H1 (cell line): ENCODE data around the gene OCSTAMP. TPM values are rescaled to one million over a fixed set of nuclear protein-coding genes. Genes with fewer than 3 reads are reported as not detected.

ENCODE experiments used
- CTCF ChIA-PET: fragments of 300-600 bp; sonication (Branson Sonifier 250); formaldehyde crosslinking; loops from one replicate; lab custom pipeline; 2021; ENCODE audit not compliant: partially characterized antibody; lab: Charles Lee
- POLR2A ChIA-PET: fragments of 300-600 bp; sonication (Branson Sonifier 250); formaldehyde crosslinking; loops from one replicate; lab custom pipeline; 2021; ENCODE audit warnings: inconsistent platforms; ENCODE audit not compliant: partially characterized antibody; lab: Charles Lee
- DNase-seq, 2 experiments: peaks; one replicate each; pipeline versions ENCODE4 v3.0.0 to v3.0.0-alpha.2; 2010 to 2022; ENCODE audit warnings: low spot score in 2 of 2, low read depth in 1 of 2, mixed read lengths in 1 of 2
- FAIRE-seq: peaks from 2 replicates; lab custom pipeline; 2011; peaks lifted over from hg19 to GRCh38; lab: Jason Lieb, UNC
- H2AFZ ChIP-seq: 2 replicates; pipeline ENCODE4 v1.8.1; 2012; ENCODE audit warnings: low read length, inconsistent platforms
- H2AK5ac ChIP-seq: 2 replicates; pipeline ENCODE4 v1.6.1; 2013; ENCODE audit warnings: low read depth, low read length
- H2BK120ac ChIP-seq: replicated peaks from 2 replicates; pipeline ENCODE3; 2013; ENCODE audit warnings: low read depth, low read length, inconsistent platforms
- H2BK12ac ChIP-seq: 2 replicates; pipeline ENCODE4 v1.6.1; 2013; ENCODE audit warnings: low read depth, low read length
- H2BK15ac ChIP-seq: 2 replicates; pipeline ENCODE4 v1.6.1; 2013; ENCODE audit warnings: low read length
- H2BK20ac ChIP-seq: 2 replicates; pipeline ENCODE4 v1.6.1; 2013; ENCODE audit warnings: low read length
- H2BK5ac ChIP-seq: 2 replicates; pipeline ENCODE4 v1.6.1; 2013; ENCODE audit warnings: low read depth, low read length
- H3K14ac ChIP-seq: 2 replicates; pipeline ENCODE4 v1.6.1; 2013; ENCODE audit warnings: inconsistent platforms; ENCODE audit not compliant: insufficient read length
- H3K18ac ChIP-seq: 2 replicates; pipeline ENCODE4 v1.6.1; 2013; ENCODE audit warnings: low read length; ENCODE audit errors: extremely low read depth
- H3K23ac ChIP-seq: 2 replicates; pipeline ENCODE4 v1.6.1; 2013; ENCODE audit warnings: inconsistent platforms; ENCODE audit not compliant: insufficient read length
- H3K23me2 ChIP-seq: 2 replicates; pipeline ENCODE4 v1.6.1; 2013; ENCODE audit warnings: low read depth, low read length
- H3K27ac ChIP-seq: 2 replicates; pipeline ENCODE4 v1.6.1; 2011; ENCODE audit warnings: low read depth, low read length, inconsistent platforms
- H3K27me3 ChIP-seq, 4 experiments: replicated peaks in 1 of 4; 1 replicate in 1 of 4; 2 replicates in 3 of 4; pipeline versions ENCODE4 v1.6.1 to v1.8.1; 2011 to 2013; ENCODE audit warnings: low read length in 3 of 4, mild to moderate bottlenecking in 3 of 4, inconsistent platforms in 2 of 4, mixed read lengths in 2 of 4, moderate library complexity in 1 of 4; ENCODE audit not compliant: control insufficient read depth in 3 of 4, insufficient read depth in 3 of 4; ENCODE audit errors: extremely low read depth in 1 of 4
- H3K36me3 ChIP-seq, 4 experiments: 2 replicates each; pipeline versions ENCODE4 v1.6.1 to v1.8.1; 2011 to 2013; ENCODE audit warnings: mild to moderate bottlenecking in 4 of 4, low read length in 3 of 4, moderate library complexity in 2 of 4, control low read depth in 1 of 4, inconsistent platforms in 1 of 4; ENCODE audit not compliant: insufficient read depth in 4 of 4, control insufficient read depth in 2 of 4
- H3K4ac ChIP-seq: replicated peaks from 2 replicates; pipeline ENCODE3; 2013; ENCODE audit warnings: low read length, low read depth, mixed read lengths, inconsistent platforms; ENCODE audit not compliant: insufficient read length
- H3K4me1 ChIP-seq, 4 experiments: replicated peaks in 1 of 4; 1 replicate in 1 of 4; 2 replicates in 3 of 4; pipeline versions ENCODE4 v1.6.1 to v1.8.1; 2011 to 2013; ENCODE audit warnings: low read length in 3 of 4, inconsistent platforms in 2 of 4, mixed read lengths in 1 of 4; ENCODE audit not compliant: insufficient read depth in 4 of 4, control insufficient read depth in 3 of 4
- H3K4me2 ChIP-seq, 2 experiments: 2 replicates each; pipeline versions ENCODE4 v1.6.1 to v1.8.1; 2011 to 2013; ENCODE audit warnings: low read depth in 2 of 2, low read length in 2 of 2, control low read depth in 1 of 2, inconsistent platforms in 1 of 2, mild to moderate bottlenecking in 1 of 2; ENCODE audit not compliant: insufficient read depth in 1 of 2
- H3K4me3 ChIP-seq, 4 experiments: fragments of 200-600, 300-600 bp in 1 of 4; sonication (generic), shearing (Covaris generic), sonication (Bioruptor Twin) in 1 of 4; 2 replicates each; pipeline versions ENCODE4 v1.5.1 to v1.8.1; 2011 to 2016; ENCODE audit warnings: low read length in 4 of 4, low read depth in 3 of 4, control low read depth in 2 of 4, inconsistent platforms in 2 of 4, mild to moderate bottlenecking in 2 of 4, mixed read lengths in 1 of 4, moderate library complexity in 1 of 4; ENCODE audit not compliant: insufficient read depth in 2 of 4; ENCODE audit errors: extremely low read depth in 1 of 4
- H3K56ac ChIP-seq: replicated peaks from 2 replicates; pipeline ENCODE3; 2013; ENCODE audit warnings: low read depth, mild to moderate bottlenecking, mixed read lengths, low read length, inconsistent platforms; ENCODE audit not compliant: insufficient read length
- H3K79me1 ChIP-seq: 2 replicates; pipeline ENCODE4 v1.6.1; 2013; ENCODE audit warnings: low read depth, low read length, control low read depth
- H3K79me2 ChIP-seq, 2 experiments: 2 replicates each; pipeline versions ENCODE4 v1.6.1 to v1.8.1; 2012 to 2013; ENCODE audit warnings: low read length in 2 of 2, mild to moderate bottlenecking in 2 of 2, inconsistent platforms in 1 of 2; ENCODE audit not compliant: insufficient read depth in 2 of 2, control insufficient read depth in 1 of 2
- H3K9ac ChIP-seq, 4 experiments: replicated peaks in 1 of 4; 1 replicate in 1 of 4; 2 replicates in 3 of 4; pipeline versions ENCODE4 v1.6.1 to v1.8.1; 2011 to 2013; ENCODE audit warnings: low read depth in 3 of 4, low read length in 3 of 4, control low read depth in 2 of 4, mild to moderate bottlenecking in 2 of 4, moderate library complexity in 2 of 4, inconsistent platforms in 1 of 4; ENCODE audit errors: extremely low read depth in 1 of 4
- H3K9me3 ChIP-seq, 2 experiments: 2 replicates each; pipeline versions ENCODE4 v1.6.1 to v1.8.1; 2012 to 2013; ENCODE audit warnings: mild to moderate bottlenecking in 2 of 2, moderate library complexity in 2 of 2, control low read depth in 1 of 2, inconsistent platforms in 1 of 2, low read depth in 1 of 2, low read length in 1 of 2, mixed read lengths in 1 of 2; ENCODE audit not compliant: insufficient read depth in 2 of 2
- H4K20me1 ChIP-seq, 2 experiments: replicated peaks in 1 of 2; 2 replicates each; pipeline versions ENCODE3 to v1.8.1; 2011 to 2013; ENCODE audit warnings: inconsistent platforms in 2 of 2, low read length in 2 of 2, mild to moderate bottlenecking in 1 of 2; ENCODE audit not compliant: insufficient read depth in 2 of 2, control insufficient read depth in 1 of 2
- H4K5ac ChIP-seq: 2 replicates; pipeline ENCODE4 v1.6.1; 2013; ENCODE audit warnings: low read length, low read depth, mixed read lengths, inconsistent platforms; ENCODE audit not compliant: insufficient read length
- H4K8ac ChIP-seq: 2 replicates; pipeline ENCODE4 v1.8.0; 2013; ENCODE audit warnings: mild to moderate bottlenecking, moderate library complexity, low read length, inconsistent platforms; ENCODE audit not compliant: insufficient read depth; ENCODE audit errors: extremely low read depth
- H4K91ac ChIP-seq: replicated peaks from 2 replicates; pipeline ENCODE3; 2013; ENCODE audit warnings: low read length, mixed read lengths, inconsistent platforms; ENCODE audit not compliant: insufficient read length
- BCL11A ChIP-seq, 2 experiments: IDR thresholded peaks; one replicate each; pipeline ENCODE4 v1.6.1; 2011; ENCODE audit warnings: low read depth in 2 of 2, low read length in 2 of 2, mild to moderate bottlenecking in 2 of 2
- CEBPB ChIP-seq: IDR thresholded peaks from 2 replicates; pipeline ENCODE4 v1.6.1; 2012; ENCODE audit warnings: low read depth, low read length
- CHD1 ChIP-seq: IDR thresholded peaks from 2 replicates; pipeline ENCODE4 v1.6.1; 2012; ENCODE audit warnings: low read depth, low read length, improper control_type of control experiment
- HDAC6 ChIP-seq: IDR thresholded peaks from one replicate; pipeline ENCODE4 v1.7.1; 2012; ENCODE audit warnings: low read depth, mild to moderate bottlenecking, inconsistent platforms, low read length, moderate library complexity
- KDM1A ChIP-seq: fragments of 200-600, 300-600 bp; sonication (generic); IDR thresholded peaks from 2 replicates; pipeline ENCODE4 v1.7.1; 2016; ENCODE audit warnings: mild to moderate bottlenecking, low read length, borderline replicate concordance
- MAFK ChIP-seq: IDR thresholded peaks from 2 replicates; pipeline ENCODE4 v1.6.1; 2012; ENCODE audit warnings: low read depth, mild to moderate bottlenecking, improper control_type of control experiment, low read length
- RXRA ChIP-seq: IDR thresholded peaks from 2 replicates; pipeline ENCODE4 v1.6.1; 2011; ENCODE audit warnings: low read depth, mild to moderate bottlenecking, low read length, moderate library complexity; ENCODE audit not compliant: insufficient read depth
- SIN3A ChIP-seq, 2 experiments: IDR thresholded peaks in 1 of 2; conservative IDR thresholded peaks in 1 of 2; 2 replicates each; pipeline ENCODE4 v1.6.1; 2011 to 2012; ENCODE audit warnings: low read length in 2 of 2, improper control_type of control experiment in 1 of 2, low read depth in 1 of 2, mild to moderate bottlenecking in 1 of 2
- TBP ChIP-seq: IDR thresholded peaks from 2 replicates; pipeline ENCODE4 v1.6.1; 2011; ENCODE audit warnings: low read depth, low read length, improper control_type of control experiment
- TEAD4 ChIP-seq: IDR thresholded peaks from 2 replicates; pipeline ENCODE4 v1.6.1; 2012; ENCODE audit warnings: low read depth, low read length, inconsistent platforms, mixed read lengths
- WGBS, 2 experiments: shearing (Covaris generic) in 1 of 2; methylation state at CpG; one replicate each; pipeline versions ENCODE4 v1.1.6 to v1.1.7; 2013 to 2015; ENCODE audit warnings: low lambda C conversion rate in 2 of 2, mixed read lengths in 2 of 2, inconsistent platforms in 1 of 2, low coverage in 1 of 2, missing lambda C conversion rate in 1 of 2; ENCODE audit not compliant: insufficient replicate concordance in 2 of 2, insufficient coverage in 1 of 2, insufficient read length in 1 of 2; ENCODE audit errors: extremely low coverage in 1 of 2, missing lambda C conversion rate in 1 of 2; 5-methylcytosine and 5-hydroxymethylcytosine counted together
- polyA plus RNA-seq, 7 experiments: library from polyadenylated mRNA; depleted of rRNA in 3 of 7; stranded (reverse) in 5 of 7; unstranded in 2 of 7; fragments of >200 nt in 5 of 7; fragments of 200-250 nt in 2 of 7; gene quantifications; 1 replicate in 5 of 7; 2 replicates in 1 of 7; 4 replicates in 1 of 7; pipeline versions ENCODE4 v1.2.1 to v1.2.3, GENCODE V29; 2011 to 2013; ENCODE audit warnings: missing spikeins in 2 of 7, mixed read lengths in 2 of 7
- total RNA-seq: library from RNA; stranded (reverse); fragmentation: NEBNext Ultra II Directional; extraction: Animal tissue kit (Norgen Biotek cat#: 25700); gene quantifications from 2 replicates; pipeline ENCODE4 v1.2.1, GENCODE V29; 2021
- TF ChIP-seq, protein P1 (sequence below): IDR thresholded peaks from 2 replicates; pipeline ENCODE4 v1.6.1; 2012; ENCODE audit warnings: inconsistent platforms

OCSTAMP gene
- total and polyA plus RNA-seq, 2 of the 8 experiments (the other 6 are each of a cell fraction or from before 2014, with no cell fraction given), result 0.09 to 0.13 TPM

DNA sequence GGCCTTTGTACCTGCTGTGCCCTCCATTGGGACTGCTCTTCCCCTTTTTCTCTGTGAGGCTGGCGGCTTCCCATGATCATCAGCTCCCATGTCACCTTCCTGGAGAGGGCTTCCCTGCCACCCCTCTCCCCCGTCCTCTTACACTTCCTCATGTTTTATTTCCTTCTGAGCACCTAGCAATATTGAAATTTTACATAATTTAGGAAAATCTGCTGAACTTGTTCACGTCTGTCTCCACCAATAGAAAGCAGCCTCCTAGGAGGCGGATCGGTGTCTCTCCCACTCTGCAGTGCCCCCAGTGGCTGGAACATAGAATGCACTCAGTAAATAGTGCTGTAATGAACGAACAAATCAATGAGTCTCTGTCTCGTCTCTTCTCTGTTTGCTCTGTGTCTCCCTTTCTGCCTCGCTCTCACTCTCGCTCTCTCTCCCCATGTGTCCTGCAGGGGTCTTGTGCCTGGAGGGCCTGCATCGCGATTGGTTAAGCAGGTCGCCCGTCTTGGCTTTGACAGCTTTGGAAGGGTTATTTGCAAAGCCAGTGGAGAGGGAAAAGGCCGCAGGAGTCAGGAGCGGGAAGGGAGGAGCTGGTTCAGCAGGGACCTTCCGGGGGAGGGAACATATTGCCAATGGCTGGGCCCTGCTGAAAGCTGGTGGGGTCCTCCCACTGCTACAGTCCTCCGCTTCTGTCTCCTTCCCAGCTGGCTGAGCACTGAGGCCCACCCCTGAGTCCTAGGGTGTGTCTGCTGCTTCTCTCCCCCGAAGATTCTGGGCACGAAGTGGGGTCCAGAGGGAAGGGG lies 12.1 kb upstream of the OCSTAMP start:
- Histone ChIP-seq H3K79me2 (no peaks in the 10 kb centered on the region), H3K27ac (peak overlapping the region; percentile 78), H3K56ac (peak overlapping the region; percentile 27), H3K23me2 (peaks cover 2% of the 10 kb centered on the region; the same call in 1 of the 2 replicates), H2BK15ac (peak overlapping the region; percentile 89), H2AK5ac (peak overlapping the region; percentile 19; the same call in 1 of the 2 replicates), H3K4me2 (peak overlapping the region; percentile 73 to 77), H3K23ac (no peak overlapping the region), H3K36me3 (no peaks in the 10 kb centered on the region), H3K4ac (peak overlapping the region; percentile 92), H3K4me1 (peaks cover 8 to 19% (median 13%) of the 10 kb centered on the region in 4 experiments), H4K91ac (peak overlapping the region; percentile 92), H4K20me1 (no peaks in the 10 kb centered on the region), H3K4me3 (peak overlapping the region in 3 of 4 experiments; percentile 27 to 51 (median 45); a peak in 6 of 8 replicates), H3K18ac (peak overlapping the region; percentile 96), H2BK20ac (no peak overlapping the region), H3K14ac (no peak overlapping the region), H2BK5ac (peak overlapping the region; percentile 37; the same call in 1 of the 2 replicates), H4K8ac (peak overlapping the region; percentile 90), H2AFZ (peak overlapping the region; percentile 98), H4K5ac (peak overlapping the region; percentile 96), H3K79me1 (no peaks in the 10 kb centered on the region; the same call in 1 of the 2 replicates), H3K9me3 (no peaks in the 10 kb centered on the region), H3K27me3 (no peaks in the 10 kb centered on the region), H3K9ac (peak overlapping the region in 2 of 4 experiments; percentile 21 to 52; a peak in 1 of 7 replicates), H2BK120ac (peak overlapping the region; percentile 62), H2BK12ac (peak overlapping the region; percentile 52)
- DNase-seq, result peak; percentile 50 to 90
- FAIRE-seq, result peak; percentile 85
- POLR2A ChIA-PET, result interaction anchor here (1.0 to 1.2 kb wide), 2 partner anchors 10 to 49 kb away, joined by 3 read pairs; partner anchors contain the start of gene ZNF334
- CTCF ChIA-PET, result interaction anchor here (0.7 to 4.9 kb wide), 38 partner anchors 11 to 160 kb away, joined by 3 to 64 read pairs (median 4); partner anchors contain the start of gene OCSTAMP
- WGBS, 2 experiments, result 23% methylated on average over 19 of the region's 19 CpGs; no CpG with 5 or more reads in 1 of the 2 experiments
- TF ChIP-seq TEAD4 (no peak), HDAC6 (no peak), CEBPB (no peak), RXRA (no peak), SIN3A (conservative IDR thresholded peaks at IDR 0.05 in 1 of 2, IDR thresholded peaks at IDR 0.05 in 1 of 2; ENCODE audit: low read depth in 1 of 2, low read length in 2 of 2) (peak in 1 of 2 experiments; percentile 33; a peak in 1 of 4 replicates), KDM1A (no peak), MAFK (no peak), TBP (no peak), CHD1 (no peak), BCL11A (IDR thresholded peaks at IDR 0.05; ENCODE audit: low read depth in 2 of 2, low read length in 2 of 2) (no peak)
- TF ChIP-seq, protein P1, sequence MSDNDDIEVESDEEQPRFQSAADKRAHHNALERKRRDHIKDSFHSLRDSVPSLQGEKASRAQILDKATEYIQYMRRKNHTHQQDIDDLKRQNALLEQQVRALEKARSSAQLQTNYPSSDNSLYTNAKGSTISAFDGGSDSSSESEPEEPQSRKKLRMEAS, result peak; percentile 66
